SU-DHL-6 (cell line): Measurements from ENCODE around the gene RAX2.

Experiments
- H2AFZ ChIP-seq: fragments of 200-600 bp; sonication (generic); 2 replicates; pipeline ENCODE4 v1.6.1; 2014; ENCODE audit warnings: low read depth, mild to moderate bottlenecking, moderate library complexity, mixed read lengths, antibody characterized with exemption, low read length; ENCODE audit not compliant: severe bottlenecking
- H3F3A ChIP-seq: fragments of 200-600 bp; shearing (Covaris generic); 2 replicates; pipeline ENCODE4 v1.6.0; 2016; ENCODE audit warnings: antibody characterized with exemption, mild to moderate bottlenecking; ENCODE audit not compliant: insufficient read depth
- H3K27ac ChIP-seq: fragments of 200-600 bp; sonication (generic); 2 replicates; pipeline ENCODE4 v1.5.1; 2016; ENCODE audit warnings: low read depth, mild to moderate bottlenecking, low read length, moderate library complexity, mixed read lengths
- H3K27me3 ChIP-seq: fragments of 200-600 bp; sonication (generic), shearing (Covaris generic); 2 replicates; pipeline ENCODE4 v1.6.0; 2014; ENCODE audit warnings: mild to moderate bottlenecking, low read length
- H3K36me3 ChIP-seq: fragments of 200-600 bp; sonication (generic); 2 replicates; pipeline ENCODE4 v1.6.1; 2014; ENCODE audit warnings: mild to moderate bottlenecking, low read length, mixed read lengths
- H3K4me2 ChIP-seq: fragments of 300-600, 200-600 bp; shearing (Covaris generic), sonication (generic); 2 replicates; pipeline ENCODE4 v1.6.0; 2014; ENCODE audit warnings: low read length, low read depth, mild to moderate bottlenecking; ENCODE audit not compliant: poor library complexity, severe bottlenecking
- H3K4me3 ChIP-seq: fragments of 200-600 bp; sonication (generic); 2 replicates; pipeline ENCODE4 v1.5.1; 2014; ENCODE audit warnings: antibody characterized with exemption, low read length, mild to moderate bottlenecking, mixed read lengths; ENCODE audit not compliant: insufficient read depth, poor library complexity, severe bottlenecking
- H3K79me2 ChIP-seq: fragments of 200-600 bp; sonication (generic); 2 replicates; pipeline ENCODE4 v1.6.1; 2014; ENCODE audit warnings: mild to moderate bottlenecking, low read length, moderate library complexity; ENCODE audit not compliant: insufficient read depth
- H3K9ac ChIP-seq: fragments of 200-600 bp; sonication (generic); 2 replicates; pipeline ENCODE4 v1.7.0; 2014; ENCODE audit warnings: mild to moderate bottlenecking, low read length
- H3K9me2 ChIP-seq: fragments of 200-600 bp; sonication (generic); replicated peaks from 2 replicates; pipeline ENCODE4 v1.6.1; 2014; ENCODE audit warnings: low read length; ENCODE audit not compliant: insufficient read depth
- H3K9me3 ChIP-seq: fragments of 200-600 bp; sonication (generic); 2 replicates; pipeline ENCODE4 v1.6.1; 2014; ENCODE audit warnings: low read length, mixed read lengths; ENCODE audit not compliant: insufficient read depth
- H4K20me1 ChIP-seq: fragments of 200-600 bp; sonication (generic); 2 replicates; pipeline ENCODE4 v1.6.1; 2014; ENCODE audit warnings: low read depth, mild to moderate bottlenecking, antibody characterized with exemption, low read length, moderate library complexity, mixed read lengths
- CTCF ChIP-seq: fragments of 200-600 bp; sonication (generic); IDR thresholded peaks from one replicate; pipeline ENCODE4 v1.5.1; 2017; ENCODE audit warnings: antibody characterized with exemption, mild to moderate bottlenecking, low read length, moderate library complexity; ENCODE audit not compliant: insufficient read depth, poor library complexity, severe bottlenecking
- EZH2phosphoT487 ChIP-seq: fragments of 200-600 bp; sonication (generic), shearing (Covaris generic); conservative IDR thresholded peaks from 2 replicates; pipeline ENCODE4 v1.6.1; 2018; ENCODE audit warnings: mild to moderate bottlenecking, antibody characterized with exemption, low read length, moderate library complexity, mixed read lengths

RAX2 gene

GRCh38 chr19:3723883-3724282 is 48.1 kb downstream of the RAX2 start:
- H3K79me2 ChIP-seq: no peaks in the 10 kb centered on the region
- H3K27ac ChIP-seq: no peak overlapping the region
- no peaks in the 10 kb centered on the region for H3K9me2 ChIP-seq
- no peaks in the 10 kb centered on the region for H3K9me3 ChIP-seq
- H3K36me3 ChIP-seq: no peaks in the 10 kb centered on the region
- no peaks in the 10 kb centered on the region for H4K20me1 ChIP-seq
- no peak overlapping the region for H3K4me2 ChIP-seq
- H2AFZ ChIP-seq: no peak overlapping the region
- no peak overlapping the region for H3K9ac ChIP-seq
- TF ChIP-seq EZH2phosphoT487: no peak
- no peak for TF ChIP-seq CTCF
- H3F3A ChIP-seq: no peaks in the 10 kb centered on the region
- no peak overlapping the region for H3K4me3 ChIP-seq
- no peaks in the 10 kb centered on the region for H3K27me3 ChIP-seq

GRCh38 chr19:3723110-3723488 is 48.9 kb downstream of the RAX2 start:
- no peaks in the 10 kb centered on the region for H3K36me3 ChIP-seq
- H3K27ac ChIP-seq: no peak overlapping the region
- H3K4me2 ChIP-seq: no peak overlapping the region
- H4K20me1 ChIP-seq: no peaks in the 10 kb centered on the region
- H2AFZ ChIP-seq: no peak overlapping the region
- no peaks in the 10 kb centered on the region for H3K79me2 ChIP-seq
- no peak overlapping the region for H3K9ac ChIP-seq
- no peaks in the 10 kb centered on the region for H3K9me2 ChIP-seq
- H3K9me3 ChIP-seq: no peaks in the 10 kb centered on the region
- H3K27me3 ChIP-seq: no peaks in the 10 kb centered on the region
- no peak for TF ChIP-seq EZH2phosphoT487
- no peak for TF ChIP-seq CTCF
- no peak overlapping the region for H3K4me3 ChIP-seq
- H3F3A ChIP-seq: no peaks in the 10 kb centered on the region

GRCh38 chr19:3722443-3723109 is 49.5 kb downstream of the RAX2 start:
- no peak overlapping the region for H3K27ac ChIP-seq

More at GRCh38 chr19:3722443-3723109, 49.5 kb downstream of the RAX2 start:
- H3K9ac ChIP-seq: no peak overlapping the region
- H3K79me2 ChIP-seq: no peaks in the 10 kb centered on the region
- no peak overlapping the region for H3K4me3 ChIP-seq
- no peaks in the 10 kb centered on the region for H3K9me2 ChIP-seq
- no peaks in the 10 kb centered on the region for H3K36me3 ChIP-seq
- H4K20me1 ChIP-seq: no peaks in the 10 kb centered on the region
- no peaks in the 10 kb centered on the region for H3F3A ChIP-seq
- H3K9me3 ChIP-seq: no peaks in the 10 kb centered on the region
- no peaks in the 10 kb centered on the region for H3K27me3 ChIP-seq
- no peak overlapping the region for H2AFZ ChIP-seq
- TF ChIP-seq EZH2phosphoT487: no peak
- no peak for TF ChIP-seq CTCF
- H3K4me2 ChIP-seq: no peak overlapping the region
